ENCODE results near the gene DNAJC16.

Gene DNAJC16

DNA sequence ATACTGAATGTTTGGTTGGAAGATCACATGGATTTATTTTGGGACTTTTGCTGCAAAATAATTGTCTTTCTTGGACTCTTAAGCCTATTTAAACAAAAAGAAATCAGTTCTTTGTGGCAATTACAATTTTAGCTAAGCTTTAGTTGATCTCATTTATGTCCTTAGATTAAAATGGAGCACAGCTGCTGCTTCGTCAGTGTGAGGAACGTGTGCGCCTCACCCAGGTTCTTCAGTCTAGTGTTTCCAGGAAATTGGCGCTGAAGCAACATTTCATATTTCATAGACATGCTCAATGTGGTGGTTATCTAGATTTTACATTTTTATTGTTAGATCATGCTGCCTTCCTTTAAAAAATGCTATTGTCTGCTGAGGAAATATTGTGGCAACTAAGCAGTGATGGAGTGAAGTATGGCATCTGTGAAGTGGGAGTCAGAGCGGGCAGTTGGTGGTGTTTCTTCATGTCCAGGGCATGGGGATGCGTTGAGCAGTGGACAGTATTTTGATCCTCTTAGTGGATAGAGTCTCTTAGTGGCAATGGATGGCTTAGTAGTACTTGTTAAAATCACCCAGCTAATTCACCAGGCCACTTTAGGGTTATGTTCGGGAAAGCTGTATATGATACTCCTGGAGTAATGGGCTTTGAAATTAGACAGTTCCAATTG, 96.2 kb downstream of the DNAJC16 start:
- no peak for DNase-seq

DNA sequence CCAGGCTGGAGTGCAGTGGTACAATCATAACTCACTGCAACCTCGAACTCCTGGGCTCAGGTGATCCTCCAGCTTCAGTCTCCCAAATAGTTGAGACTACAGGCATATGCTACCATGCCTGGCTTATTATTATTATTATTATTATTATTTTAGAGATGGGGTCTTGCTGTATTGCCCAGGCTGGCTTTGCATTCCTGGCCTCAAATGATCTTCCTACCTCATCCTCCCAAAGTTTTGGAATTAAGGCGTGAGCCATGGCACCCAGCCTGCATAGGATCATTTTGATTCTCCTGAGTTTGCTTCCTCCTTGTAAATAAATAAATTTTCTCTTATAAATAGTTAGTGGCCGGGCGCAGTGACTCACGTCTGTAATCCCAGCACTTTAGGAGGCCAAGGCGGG, 96.8 kb downstream of the DNAJC16 start:
- no peak for DNase-seq

DNA sequence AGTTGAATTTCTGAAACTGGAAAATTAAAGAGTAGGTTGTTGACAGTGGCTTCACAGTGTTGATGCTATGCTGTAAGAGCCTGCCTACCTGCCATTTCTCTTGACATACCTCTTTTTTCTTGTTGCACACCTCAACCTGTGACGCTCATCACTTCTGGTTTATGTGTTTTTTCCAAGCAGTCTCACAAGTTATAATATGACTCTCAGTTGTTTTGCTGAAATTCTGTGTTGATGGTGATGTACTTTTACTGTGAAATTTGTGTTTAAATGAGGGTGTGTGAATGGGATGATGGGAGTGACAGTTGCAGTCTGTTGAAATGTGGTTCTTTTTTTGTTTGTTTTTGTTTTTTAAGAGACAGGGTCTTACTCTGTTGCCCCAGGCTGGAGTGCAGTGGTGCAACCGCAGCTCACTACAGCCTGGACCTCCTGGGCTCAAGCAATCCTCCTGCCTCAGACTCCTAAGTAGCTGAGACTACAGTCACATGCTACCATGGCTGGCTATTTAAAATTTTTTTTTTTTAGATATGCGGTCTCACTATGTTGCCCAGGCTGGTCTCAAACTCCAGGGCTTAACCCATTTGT, 97.6 kb downstream of the DNAJC16 start:
- no peak for DNase-seq

DNA sequence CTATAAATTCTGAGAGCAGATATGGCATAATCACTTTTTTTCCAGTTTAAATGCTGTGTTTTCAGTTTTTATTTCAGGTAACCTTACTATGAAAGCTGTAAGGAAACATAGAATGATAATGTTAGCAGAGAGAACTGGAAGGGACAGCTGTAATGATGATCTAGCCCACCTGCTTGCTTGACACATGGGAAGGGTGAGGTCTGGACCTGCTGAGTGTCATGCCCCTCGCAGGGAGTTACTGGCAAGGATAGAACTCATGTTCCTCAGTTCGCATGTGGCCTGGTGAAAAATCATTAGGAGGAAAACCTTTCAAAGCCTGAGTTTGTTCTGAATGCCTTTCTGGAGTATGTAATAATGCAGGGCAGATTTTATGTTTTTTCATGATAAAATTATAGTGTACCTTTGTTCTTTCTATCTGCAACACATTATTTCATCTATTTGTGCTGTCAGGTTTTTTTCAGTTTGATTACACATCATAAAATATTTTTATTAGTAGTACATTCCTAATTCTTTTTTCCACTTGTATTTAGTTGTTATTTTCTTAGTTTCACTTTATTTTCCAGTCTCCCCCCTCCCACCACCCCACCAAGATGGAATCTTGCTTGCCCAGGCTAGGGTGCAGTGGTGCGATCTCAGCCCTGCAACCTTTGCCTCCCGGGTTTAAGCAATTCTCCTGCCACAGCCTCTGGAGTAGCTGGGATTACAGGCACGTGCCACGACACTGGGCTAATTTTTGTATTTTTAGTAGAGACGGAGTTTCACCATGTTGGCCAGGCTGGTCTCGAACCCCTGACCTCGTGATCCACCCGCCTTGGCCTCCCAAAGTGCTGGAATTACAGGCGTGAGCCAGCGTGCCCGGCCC, 98.6 kb downstream of the DNAJC16 start:
- DNase-seq: no peak

Data from CD4-positive, alpha-beta T cell treated with Interleukin-17A for 1 hour (primary cell).